HepG2 (cell line): Measurements from ENCODE around the gene PTPRE. TPM values are rescaled to one million over a fixed set of nuclear protein-coding genes. Genes with fewer than 3 reads are reported as not detected.

ENCODE experiments used
- NFYB ChIP-seq: sonication (generic); formaldehyde crosslinking; IDR thresholded peaks from 2 replicates; pipeline ENCODE4 v1.4.0; 2020; ENCODE audit warnings: missing genetic modification reagents
- ZMAT3 ChIP-seq: sonication (generic); formaldehyde crosslinking; conservative IDR thresholded peaks from 2 replicates; pipeline ENCODE4 v1.7.0; 2021; ENCODE audit warnings: missing genetic modification reagents
- ZNF407 ChIP-seq: sonication (generic); formaldehyde crosslinking; IDR thresholded peaks from one replicate; pipeline ENCODE4 v1.5.1; 2020; ENCODE audit warnings: mild to moderate bottlenecking, missing genetic modification reagents; ENCODE audit errors: not compliant biosample characterization
- polyA plus RNA-seq, 8 experiments: library from polyadenylated mRNA; depleted of rRNA in 3 of 8; stranded (reverse) in 7 of 8; unstranded in 1 of 8; fragments of >200 nt; fragmentation: Illumina TruSeq in 4 of 8; extraction: Trizol in 4 of 8; gene quantifications; 2 replicates each; pipeline versions ENCODE4 v1.2.1 to v1.2.3, GENCODE V29; 2011 to 2016; ENCODE audit warnings: low read depth in 4 of 8, missing spikeins in 1 of 8, mixed read lengths in 1 of 8; ENCODE audit not compliant: insufficient read depth in 1 of 8
- total RNA-seq, 5 experiments: library from RNA; depleted of rRNA; stranded (reverse); fragments of >200 nt; fragmentation: Illumina TruSeq; extraction: Trizol; gene quantifications; 2 replicates each; pipeline ENCODE4 v1.2.3, GENCODE V29; 2016; ENCODE audit warnings: low read depth in 1 of 5
- TF ChIP-seq, protein P1 (sequence below): sonication (generic); formaldehyde crosslinking; IDR thresholded peaks from 2 replicates; pipeline ENCODE4 v1.4.0; 2020; ENCODE audit warnings: mild to moderate bottlenecking, missing genetic modification reagents, borderline replicate concordance

Gene PTPRE
- total and polyA plus RNA-seq, 2 of the 13 experiments (the other 11 are each of a cell fraction or from before 2014, with no cell fraction given) = 0.01 to 0.02 TPM

DNA sequence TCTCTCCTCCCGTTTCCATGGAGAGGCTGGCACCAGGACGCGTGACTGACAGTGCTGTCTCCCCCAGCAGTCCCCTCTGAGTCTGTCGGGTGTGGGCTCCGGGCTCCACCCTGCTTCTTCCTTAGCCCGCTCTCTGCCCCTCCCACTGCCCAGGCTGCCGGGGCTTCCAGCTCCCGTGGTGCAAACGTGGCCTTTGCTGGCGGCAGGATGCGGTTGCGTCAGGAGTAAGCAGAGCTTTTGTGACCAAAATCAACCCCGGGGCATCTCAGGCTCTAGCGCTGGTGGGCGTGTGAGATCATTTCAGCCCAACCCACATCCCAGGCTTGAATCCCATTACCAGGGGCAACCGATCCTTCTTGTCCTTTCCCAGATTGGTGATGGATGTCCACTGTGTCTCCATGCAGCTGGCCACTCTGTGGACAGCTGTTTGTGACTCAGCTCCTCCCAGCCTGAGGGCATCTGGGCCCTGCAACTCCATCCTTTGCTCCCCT, 28.2 kb downstream of the PTPRE start (continued):
- TF ChIP-seq ZNF407 (CRISPR knock-in tag) (no peak), ZMAT3 (CRISPR knock-in tag) (no peak), NFYB (CRISPR knock-in tag) (no peak)
- TF ChIP-seq, protein P1, sequence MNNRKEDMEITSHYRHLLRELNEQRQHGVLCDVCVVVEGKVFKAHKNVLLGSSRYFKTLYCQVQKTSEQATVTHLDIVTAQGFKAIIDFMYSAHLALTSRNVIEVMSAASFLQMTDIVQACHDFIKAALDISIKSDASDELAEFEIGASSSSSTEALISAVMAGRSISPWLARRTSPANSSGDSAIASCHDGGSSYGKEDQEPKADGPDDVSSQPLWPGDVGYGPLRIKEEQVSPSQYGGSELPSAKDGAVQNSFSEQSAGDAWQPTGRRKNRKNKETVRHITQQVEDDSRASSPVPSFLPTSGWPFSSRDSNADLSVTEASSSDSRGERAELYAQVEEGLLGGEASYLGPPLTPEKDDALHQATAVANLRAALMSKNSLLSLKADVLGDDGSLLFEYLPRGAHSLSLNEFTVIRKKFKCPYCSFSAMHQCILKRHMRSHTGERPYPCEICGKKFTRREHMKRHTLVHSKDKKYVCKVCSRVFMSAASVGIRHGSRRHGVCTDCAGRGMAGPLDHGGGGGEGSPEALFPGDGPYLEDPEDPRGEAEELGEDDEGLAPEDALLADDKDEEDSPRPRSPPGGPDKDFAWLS (CRISPR knock-in tag) = no peak
